GM19193 (cell line): ENCODE results near the gene GATAD2A.

ENCODE experiments used
- POLR2A ChIP-seq: IDR thresholded peaks from 4 replicates; pipeline ENCODE4 v1.6.1; 2011; ENCODE audit not compliant: insufficient read depth, insufficient read length; ENCODE audit errors: extremely low read depth

The GATAD2A gene

GRCh38 chr19:19404879-19405860 lies at the start of gene GATAD2A:
TSS of gene GATAD2A (plus strand) at chr19:19405675. CDS start at chr19:19465346, 59,671 bp downstream.
- TF ChIP-seq POLR2A: peak; percentile 57

- no peak for TF ChIP-seq POLR2A
These were observed 49.0 kb upstream of the GATAD2A start for GRCh38 chr19:19356500-19356899.

GRCh38 chr19:19356901-19357566 lies 48.4 kb upstream of the GATAD2A start:
- TF ChIP-seq POLR2A: no peak

GRCh38 chr19:19361075-19361594 lies 44.3 kb upstream of the GATAD2A start:
- no peak for TF ChIP-seq POLR2A

GRCh38 chr19:19362075-19362474 lies 43.4 kb upstream of the GATAD2A start:
- TF ChIP-seq POLR2A: no peak

GRCh38 chr19:19366434-19367396 lies 38.8 kb upstream of the GATAD2A start:
- no peak for TF ChIP-seq POLR2A

GRCh38 chr19:19368087-19368486 lies 37.4 kb upstream of the GATAD2A start:
- TF ChIP-seq POLR2A: no peak

- no peak for TF ChIP-seq POLR2A
These were observed 34.4 kb upstream of the GATAD2A start for GRCh38 chr19:19371059-19371458.

- peak; percentile 54 for TF ChIP-seq POLR2A
These were observed 32.6 kb upstream of the GATAD2A start for GRCh38 chr19:19372656-19373416.

GRCh38 chr19:19379527-19379926 lies 25.9 kb upstream of the GATAD2A start:
- TF ChIP-seq POLR2A: no peak

GRCh38 chr19:19381007-19381926 lies 24.2 kb upstream of the GATAD2A start:
- no peak for TF ChIP-seq POLR2A

GRCh38 chr19:19382118-19382517 lies 23.4 kb upstream of the GATAD2A start:
- TF ChIP-seq POLR2A: no peak

GRCh38 chr19:19384486-19384885 lies 21.0 kb upstream of the GATAD2A start:
- TF ChIP-seq POLR2A: no peak
